Measurements from ENCODE around the gene TNP1. TPM values are rescaled to one million over a fixed set of nuclear protein-coding genes. Genes with fewer than 3 reads are reported as not detected.

Gene TNP1
- total RNA-seq, 1 donor from 2014 or later, result not detected

- DNase-seq (ENCODE audit: low spot score), result no peak
Measured at GRCh38 chr2:216875862-216876261, 16.0 kb upstream of the TNP1 start.

GRCh38 chr2:216873573-216873972 is 13.7 kb upstream of the TNP1 start:
- no peak for DNase-seq (ENCODE audit: low spot score)

GRCh38 chr2:216872624-216873023 is 12.8 kb upstream of the TNP1 start:
- no peak for DNase-seq (ENCODE audit: low spot score)

GRCh38 chr2:216872040-216872439 is 12.2 kb upstream of the TNP1 start:
- no peak for DNase-seq (ENCODE audit: low spot score)

- DNase-seq (ENCODE audit: low spot score), result no peak
Measured at GRCh38 chr2:216871333-216871934, 11.6 kb upstream of the TNP1 start.

GRCh38 chr2:216870508-216871332 is 10.9 kb upstream of the TNP1 start:
- DNase-seq (ENCODE audit: low spot score), result no peak

GRCh38 chr2:216866515-216867095 is 6.7 kb upstream of the TNP1 start:
- DNase-seq (ENCODE audit: low spot score), result no peak

GRCh38 chr2:216865658-216866057 is 5.8 kb upstream of the TNP1 start:
- DNase-seq (ENCODE audit: low spot score), result no peak

GRCh38 chr2:216863946-216864345 is 4.1 kb upstream of the TNP1 start:
- no peak for DNase-seq (ENCODE audit: low spot score)

- no peak for DNase-seq (ENCODE audit: low spot score)
Measured at GRCh38 chr2:216862628-216863398, 2.9 kb upstream of the TNP1 start.

GRCh38 chr2:216860426-216861137 is 718 bp upstream of the TNP1 start:
- no peak for DNase-seq (ENCODE audit: low spot score)

GRCh38 chr2:216858312-216858711 is 1.6 kb downstream of the TNP1 start:
- no peak for DNase-seq (ENCODE audit: low spot score)

- no peak for DNase-seq (ENCODE audit: low spot score)
Measured at GRCh38 chr2:216857131-216857550, 2.7 kb downstream of the TNP1 start.

GRCh38 chr2:216856406-216857065 is 3.3 kb downstream of the TNP1 start:
- no peak for DNase-seq (ENCODE audit: low spot score)

GRCh38 chr2:216855605-216856004 is 4.3 kb downstream of the TNP1 start:
- no peak for DNase-seq (ENCODE audit: low spot score)

- no peak for DNase-seq (ENCODE audit: low spot score)
Measured at GRCh38 chr2:216855079-216855478, 4.8 kb downstream of the TNP1 start.

- DNase-seq (ENCODE audit: low spot score), result no peak
Measured at GRCh38 chr2:216851486-216852090, 8.3 kb downstream of the TNP1 start.

- no peak for DNase-seq (ENCODE audit: low spot score)
Measured at GRCh38 chr2:216850665-216851322, 9.1 kb downstream of the TNP1 start.

- DNase-seq (ENCODE audit: low spot score), result peak; percentile 85
Measured at GRCh38 chr2:216849987-216850386, 9.9 kb downstream of the TNP1 start.

GRCh38 chr2:216845426-216845825 is 14.4 kb downstream of the TNP1 start:
- no peak for DNase-seq (ENCODE audit: low spot score)
